ENCODE results near the gene GLCE. TPM values are rescaled to one million over a fixed set of nuclear protein-coding genes. Genes with fewer than 3 reads are reported as not detected.

The GLCE gene
- total and polyA plus RNA-seq, 4 donors = 6.8 to 26.3 (median 13.7) TPM

GRCh38 chr15:69305204-69305931 lies 144.9 kb downstream of the GLCE start:
- no peaks in the 10 kb centered on the region for H3K27me3 ChIP-seq (ENCODE audit: control insufficient read depth in 4 of 4, insufficient read depth in 4 of 4, low read length in 3 of 4)
- H3K9ac ChIP-seq (ENCODE audit: low read depth in 1 of 2, low read length in 2 of 2) = no peak overlapping the region
- H3K4me1 ChIP-seq (ENCODE audit: control insufficient read depth in 4 of 4, insufficient read depth in 4 of 4, low read length in 3 of 4) = peaks cover 0 to 7% (median 0%) of the 10 kb centered on the region in 4 donors
- no peaks in the 10 kb centered on the region for H3K36me3 ChIP-seq (ENCODE audit: control insufficient read depth in 4 of 4, insufficient read depth in 3 of 4, low read depth in 1 of 4, low read length in 3 of 4)
- 47% methylated on average over 20 of the region's 20 CpGs for WGBS
- no peaks in the 10 kb centered on the region for H3K9me3 ChIP-seq (ENCODE audit: control insufficient read depth in 4 of 4, low read length in 3 of 4)
- H3K4me3 ChIP-seq (ENCODE audit: low read depth in 1 of 3, low read length in 3 of 3) = no peak overlapping the region
- no peak overlapping the region for H3K27ac ChIP-seq (ENCODE audit: low read depth in 1 of 2, low read length in 2 of 2)
- no peak for DNase-seq (ENCODE audit: low spot score)
- TF ChIP-seq HNF4G (IDR thresholded peaks at IDR 0.05) (no peak), CTCF (IDR thresholded peaks at IDR 0.05; ENCODE audit: low read depth, low read length, missing input control) (no peak), FOXA2 (IDR thresholded peaks at IDR 0.05) (no peak), TAF1 (conservative IDR thresholded peaks at IDR 0.05) (no peak), NR2F2 (IDR thresholded peaks at IDR 0.05) (no peak)

DNA sequence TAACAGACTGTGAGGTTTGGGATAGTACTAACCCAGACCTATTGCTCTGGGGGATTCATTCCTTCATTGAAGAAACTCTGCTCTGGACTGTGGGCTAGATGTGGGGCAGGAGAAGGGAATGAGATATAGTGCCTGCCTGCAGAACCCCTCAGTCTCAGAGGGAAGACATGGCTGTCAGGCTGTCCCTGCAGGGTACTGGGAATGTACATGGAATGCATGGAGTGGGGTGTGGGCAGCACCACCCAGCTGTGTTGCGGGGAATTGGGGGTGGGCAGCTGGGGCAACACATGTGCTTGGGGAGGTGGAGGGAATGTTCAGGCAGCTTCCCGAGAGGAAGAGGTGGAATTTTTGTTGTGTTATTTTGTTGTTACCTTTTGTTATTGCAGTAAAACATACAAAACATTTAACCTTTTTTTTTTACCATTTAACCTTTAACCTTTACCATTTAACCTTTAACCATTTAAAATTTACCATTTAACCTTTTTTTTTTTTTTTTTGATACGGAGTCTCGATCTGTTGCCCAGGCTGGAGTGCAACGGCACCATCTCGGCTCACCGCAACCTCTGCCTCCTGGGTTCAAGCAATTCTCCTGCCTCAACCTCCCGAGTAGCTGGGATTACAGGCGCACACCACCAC lies 145.6 kb downstream of the GLCE start:
- Histone ChIP-seq H3K9ac (ENCODE audit: low read depth in 1 of 2, low read length in 2 of 2) (no peak overlapping the region), H3K4me3 (ENCODE audit: low read depth in 1 of 3, low read length in 3 of 3) (no peak overlapping the region), H3K27ac (ENCODE audit: low read depth in 1 of 2, low read length in 2 of 2) (no peak overlapping the region), H3K4me1 (ENCODE audit: control insufficient read depth in 4 of 4, insufficient read depth in 4 of 4, low read length in 3 of 4) (peaks cover 0 to 7% (median 0%) of the 10 kb centered on the region in 4 donors), H3K27me3 (ENCODE audit: control insufficient read depth in 4 of 4, insufficient read depth in 4 of 4, low read length in 3 of 4) (no peaks in the 10 kb centered on the region), H3K36me3 (ENCODE audit: control insufficient read depth in 4 of 4, insufficient read depth in 3 of 4, low read depth in 1 of 4, low read length in 3 of 4) (no peaks in the 10 kb centered on the region), H3K9me3 (ENCODE audit: control insufficient read depth in 4 of 4, low read length in 3 of 4) (no peaks in the 10 kb centered on the region)
- WGBS = 93% methylated on average over 9 of the region's 9 CpGs
- TF ChIP-seq HNF4G (IDR thresholded peaks at IDR 0.05) (no peak), FOXA1 (IDR thresholded peaks at IDR 0.05) (no peak), RXRA (IDR thresholded peaks at IDR 0.05) (no peak), SP1 (IDR thresholded peaks at IDR 0.05) (no peak), HNF4A (conservative IDR thresholded peaks at IDR 0.05) (no peak), JUND (IDR thresholded peaks at IDR 0.05) (no peak), TAF1 (conservative IDR thresholded peaks at IDR 0.05) (no peak), CTCF (IDR thresholded peaks at IDR 0.05; ENCODE audit: low read depth, low read length, missing input control) (no peak), YY1 (IDR thresholded peaks at IDR 0.05) (no peak), RAD21 (IDR thresholded peaks at IDR 0.05) (no peak), ATF3 (IDR thresholded peaks at IDR 0.05) (no peak), FOXA2 (IDR thresholded peaks at IDR 0.05) (no peak), MAX (IDR thresholded peaks at IDR 0.05) (no peak), GABPA (IDR thresholded peaks at IDR 0.05 in 1 of 2, conservative IDR thresholded peaks at IDR 0.05 in 1 of 2) (no peak), ZBTB33 (IDR thresholded peaks at IDR 0.05) (no peak), EGR1 (IDR thresholded peaks at IDR 0.05; ENCODE audit: low read depth in 2 of 2) (no peak), NR2F2 (IDR thresholded peaks at IDR 0.05) (no peak)
- TF ChIP-seq, protein P1, sequence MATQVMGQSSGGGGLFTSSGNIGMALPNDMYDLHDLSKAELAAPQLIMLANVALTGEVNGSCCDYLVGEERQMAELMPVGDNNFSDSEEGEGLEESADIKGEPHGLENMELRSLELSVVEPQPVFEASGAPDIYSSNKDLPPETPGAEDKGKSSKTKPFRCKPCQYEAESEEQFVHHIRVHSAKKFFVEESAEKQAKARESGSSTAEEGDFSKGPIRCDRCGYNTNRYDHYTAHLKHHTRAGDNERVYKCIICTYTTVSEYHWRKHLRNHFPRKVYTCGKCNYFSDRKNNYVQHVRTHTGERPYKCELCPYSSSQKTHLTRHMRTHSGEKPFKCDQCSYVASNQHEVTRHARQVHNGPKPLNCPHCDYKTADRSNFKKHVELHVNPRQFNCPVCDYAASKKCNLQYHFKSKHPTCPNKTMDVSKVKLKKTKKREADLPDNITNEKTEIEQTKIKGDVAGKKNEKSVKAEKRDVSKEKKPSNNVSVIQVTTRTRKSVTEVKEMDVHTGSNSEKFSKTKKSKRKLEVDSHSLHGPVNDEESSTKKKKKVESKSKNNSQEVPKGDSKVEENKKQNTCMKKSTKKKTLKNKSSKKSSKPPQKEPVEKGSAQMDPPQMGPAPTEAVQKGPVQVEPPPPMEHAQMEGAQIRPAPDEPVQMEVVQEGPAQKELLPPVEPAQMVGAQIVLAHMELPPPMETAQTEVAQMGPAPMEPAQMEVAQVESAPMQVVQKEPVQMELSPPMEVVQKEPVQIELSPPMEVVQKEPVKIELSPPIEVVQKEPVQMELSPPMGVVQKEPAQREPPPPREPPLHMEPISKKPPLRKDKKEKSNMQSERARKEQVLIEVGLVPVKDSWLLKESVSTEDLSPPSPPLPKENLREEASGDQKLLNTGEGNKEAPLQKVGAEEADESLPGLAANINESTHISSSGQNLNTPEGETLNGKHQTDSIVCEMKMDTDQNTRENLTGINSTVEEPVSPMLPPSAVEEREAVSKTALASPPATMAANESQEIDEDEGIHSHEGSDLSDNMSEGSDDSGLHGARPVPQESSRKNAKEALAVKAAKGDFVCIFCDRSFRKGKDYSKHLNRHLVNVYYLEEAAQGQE (IDR thresholded peaks at IDR 0.05) = no peak
- DNase-seq (ENCODE audit: low spot score) = no peak

Measured in liver (tissue), 9 donors.